HG02885 (cell line): Measurements from ENCODE around the gene FBXW11.
"Not testable (repeated sequence)": the region's sequence is repeated elsewhere in the genome, so short reads cannot be mapped to it uniquely, and the experiment has no call there.

ENCODE experiments used
- ATAC-seq: cut with Tn5 transposase; IDR thresholded peaks from one replicate; pipeline ENCODE4 v1.9.1; 2021; ENCODE audit warnings: mild to moderate bottlenecking; ENCODE audit not compliant: unreplicated experiment, poor library complexity

FBXW11 gene

DNA sequence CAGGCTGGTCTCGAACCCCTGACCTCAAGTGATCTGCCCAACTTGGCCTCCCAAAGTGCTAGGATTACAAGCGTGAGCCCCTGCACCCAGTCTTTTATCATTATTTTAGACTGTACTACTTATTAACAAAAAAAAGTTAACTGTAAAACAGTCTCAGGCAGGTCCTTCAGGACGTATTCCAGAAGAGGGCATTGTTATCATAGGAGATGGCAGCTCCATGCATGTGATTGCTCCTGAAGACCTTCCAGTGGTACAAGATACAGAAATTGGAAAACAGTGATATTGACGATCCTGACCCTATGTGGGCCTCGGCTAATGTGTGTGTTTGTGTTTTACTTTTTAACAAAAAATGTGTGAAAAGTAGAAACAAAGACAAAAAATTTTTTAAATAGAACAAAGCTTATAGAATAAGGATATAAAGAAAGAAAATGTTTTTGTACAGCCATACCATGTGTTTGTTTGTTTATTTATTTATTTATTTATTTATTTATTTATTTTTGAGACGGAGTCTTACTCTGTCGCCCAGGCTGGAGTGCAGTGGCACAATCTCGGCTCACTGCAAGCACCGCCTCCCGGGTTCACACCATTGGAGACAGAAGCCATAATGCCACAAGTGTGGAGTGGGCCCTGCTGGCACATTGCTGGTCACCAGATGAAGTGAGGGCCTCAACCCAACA lies 13.8 kb upstream of the FBXW11 start:
- not testable (repeated sequence) for ATAC-seq

DNA sequence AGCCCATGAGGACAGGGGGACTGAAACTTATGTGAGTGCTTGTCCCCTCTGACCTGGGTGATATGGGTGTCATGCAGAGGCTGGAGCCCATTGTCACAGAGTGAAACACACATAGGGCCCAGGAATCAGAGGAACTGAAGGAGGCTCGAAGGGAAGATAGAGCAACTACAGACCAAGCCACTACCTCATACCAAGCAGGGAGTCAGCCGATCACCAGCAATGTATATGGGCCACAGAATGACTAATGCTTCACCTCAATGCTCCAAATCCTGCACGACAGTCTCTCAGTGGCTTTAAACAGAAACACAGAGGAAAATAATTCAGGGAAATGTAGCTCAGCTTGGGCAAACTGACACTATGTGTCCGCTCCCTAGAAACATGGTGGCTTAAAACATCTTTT lies 8.9 kb upstream of the FBXW11 start:
- no peak for ATAC-seq

DNA sequence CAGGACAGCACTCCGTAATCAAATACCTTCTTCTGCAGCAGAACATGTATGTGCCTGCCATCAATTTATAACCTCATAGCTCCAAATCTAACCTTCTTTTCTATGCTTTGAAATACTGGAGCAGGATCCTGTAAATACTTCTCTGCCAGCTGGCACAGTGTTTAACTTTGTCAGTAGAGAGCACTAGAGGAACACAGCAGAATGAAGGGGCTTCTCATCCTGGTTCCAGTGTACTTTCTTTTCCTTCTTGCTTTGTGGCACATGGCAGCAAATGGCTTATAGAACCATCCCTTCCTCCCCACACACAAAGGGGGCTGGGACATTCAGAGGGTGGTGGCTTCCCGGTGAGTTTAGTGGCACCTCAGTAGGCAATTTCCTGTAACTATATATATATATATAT lies 3.8 kb upstream of the FBXW11 start:
- no peak for ATAC-seq

DNA sequence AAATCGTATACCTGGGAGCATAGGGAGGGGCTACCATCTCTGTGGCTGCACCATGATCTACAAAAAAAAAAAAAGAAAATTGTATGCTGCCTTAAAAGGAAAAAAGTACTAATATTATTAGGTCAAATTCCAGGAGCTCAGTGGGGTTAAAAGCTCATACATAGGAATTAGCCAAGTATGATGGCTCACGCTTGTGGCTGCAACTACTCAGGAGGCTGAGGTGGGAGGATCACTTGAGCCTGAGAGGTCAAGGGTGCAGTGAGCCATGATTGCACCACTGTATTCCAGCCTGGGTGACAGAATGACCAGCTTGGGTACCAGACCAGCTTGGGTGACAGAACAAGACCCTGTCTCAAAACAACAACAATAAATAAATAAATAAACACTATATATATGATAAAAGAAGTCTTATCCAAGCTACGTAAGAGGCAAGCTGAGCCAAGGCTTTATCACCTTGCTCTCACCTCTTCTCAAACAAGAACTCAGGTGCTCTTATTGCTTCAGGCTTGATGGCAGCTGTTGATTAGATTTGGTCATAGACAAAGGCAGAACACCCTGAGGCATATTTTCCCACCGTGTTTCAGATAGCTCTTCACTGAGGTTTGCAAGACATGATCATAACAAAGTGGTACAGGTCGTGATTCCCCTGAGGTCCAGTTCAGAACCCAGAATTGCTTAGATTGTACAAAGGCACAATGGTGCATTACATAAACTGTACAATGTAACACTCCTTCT lies 3.3 kb upstream of the FBXW11 start:
- ATAC-seq = no peak

DNA sequence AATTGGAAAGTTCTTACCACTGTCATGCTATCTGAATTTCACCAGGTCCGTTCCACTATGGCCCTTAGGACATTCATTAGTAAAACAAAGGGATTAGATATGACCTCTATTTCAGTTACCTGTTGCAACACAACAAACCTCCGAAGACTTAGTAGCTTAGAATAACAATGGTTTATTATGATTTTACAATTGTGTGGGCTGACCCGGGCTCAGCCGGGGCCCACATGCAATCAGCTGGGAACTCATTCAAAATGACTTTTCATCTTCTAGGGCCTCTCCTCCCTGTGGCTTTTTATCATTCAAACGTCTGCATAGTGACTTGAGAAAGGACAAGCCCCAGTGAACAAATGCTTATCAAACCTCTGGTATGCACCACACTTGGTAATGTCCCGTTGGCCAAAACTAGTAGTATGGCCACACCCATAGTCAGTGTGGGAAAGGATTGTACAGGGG lies 2.3 kb upstream of the FBXW11 start:
- no peak for ATAC-seq

DNA sequence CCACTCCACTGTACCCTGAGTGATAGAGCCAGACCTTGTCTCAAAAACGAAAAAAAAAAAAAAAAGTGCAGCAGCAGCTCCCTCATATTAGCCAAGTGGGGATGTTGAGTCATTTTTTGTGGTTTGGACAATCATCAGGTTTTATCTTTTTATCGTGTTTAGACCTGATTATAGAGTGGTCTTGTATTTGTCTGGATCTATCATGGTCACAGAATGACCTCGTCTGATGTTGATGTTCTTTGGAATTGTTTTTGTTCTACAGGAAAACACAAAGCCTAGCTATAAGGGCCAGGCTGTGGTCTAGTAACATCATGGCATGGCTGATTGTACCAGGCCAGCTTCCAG lies 1.6 kb upstream of the FBXW11 start:
- ATAC-seq = no peak

DNA sequence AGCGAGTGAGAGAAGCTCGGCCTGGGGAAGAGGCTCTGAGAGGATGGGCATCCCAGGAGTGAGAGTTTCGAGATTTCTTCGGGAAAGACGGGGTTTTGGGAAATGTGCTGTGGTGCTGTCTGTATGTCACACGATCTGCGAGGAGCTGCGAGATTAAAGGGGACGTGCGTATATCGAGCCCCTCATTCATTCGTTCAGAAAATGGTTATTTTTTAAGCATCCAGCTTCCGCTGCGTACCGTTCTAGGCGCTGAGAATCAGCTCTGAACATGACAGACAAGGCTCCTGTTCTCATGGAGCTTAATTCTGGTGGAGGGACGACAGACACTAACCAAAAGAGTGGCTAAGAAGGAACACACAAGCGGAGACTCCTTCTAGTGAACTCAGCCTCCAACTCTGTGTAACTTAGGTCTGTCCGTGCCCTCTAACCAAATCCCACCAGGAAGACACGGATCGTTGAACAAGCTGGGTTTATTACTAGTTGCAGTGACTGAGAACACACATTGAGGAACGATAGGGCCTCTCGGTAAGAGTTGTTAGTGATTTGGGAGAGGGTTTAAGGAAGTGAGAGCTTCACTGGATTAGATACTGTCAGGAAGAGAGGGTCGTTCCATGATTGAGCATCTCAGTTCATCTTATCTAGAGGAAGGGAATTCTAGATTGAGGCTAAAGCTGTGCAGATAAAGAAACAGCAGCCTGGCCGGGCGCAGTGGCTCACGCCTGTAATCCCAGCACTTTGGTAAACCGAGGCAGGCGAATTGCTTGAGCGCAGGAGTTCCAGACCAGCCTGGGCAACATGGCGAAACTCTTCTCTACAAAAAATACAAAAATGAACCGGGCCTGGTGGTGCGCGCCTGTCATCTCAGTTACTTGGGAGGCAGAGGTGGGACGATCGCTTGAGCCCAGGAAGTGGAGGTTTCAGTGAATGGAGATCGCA lies 1.0 kb upstream of the FBXW11 start:
- no peak for ATAC-seq

DNA sequence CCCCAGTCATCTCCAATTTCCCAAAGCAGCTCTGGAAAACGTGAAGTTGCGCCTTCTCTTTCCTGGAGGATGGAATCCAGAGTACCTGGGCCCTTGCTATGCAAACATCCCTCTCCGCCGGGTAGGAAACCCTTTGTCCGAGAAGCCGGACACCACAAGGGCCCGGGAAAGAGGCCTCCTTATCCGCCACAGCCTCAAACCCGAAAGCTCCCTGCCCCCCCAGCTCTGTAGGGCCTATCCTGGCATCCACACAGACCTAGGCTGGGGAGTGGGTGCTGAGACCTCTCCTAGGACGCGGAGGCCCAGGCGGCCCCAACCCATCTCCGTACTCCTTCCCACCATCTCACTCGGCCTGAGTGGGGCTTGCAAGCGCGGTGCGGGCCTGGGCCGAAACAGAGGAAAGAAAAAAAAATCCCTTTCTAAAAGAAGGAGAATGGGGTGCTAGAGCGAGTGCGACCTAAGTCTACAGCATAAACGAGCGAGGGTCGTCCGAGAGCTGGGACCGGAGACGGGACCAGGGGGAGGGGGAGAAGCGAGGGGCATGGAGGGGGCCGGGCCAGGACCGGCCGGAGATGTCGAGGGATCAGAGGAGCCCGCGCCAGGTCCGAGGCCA lies 624 bp downstream of the FBXW11 start:
- ATAC-seq = peak; percentile 0

DNA sequence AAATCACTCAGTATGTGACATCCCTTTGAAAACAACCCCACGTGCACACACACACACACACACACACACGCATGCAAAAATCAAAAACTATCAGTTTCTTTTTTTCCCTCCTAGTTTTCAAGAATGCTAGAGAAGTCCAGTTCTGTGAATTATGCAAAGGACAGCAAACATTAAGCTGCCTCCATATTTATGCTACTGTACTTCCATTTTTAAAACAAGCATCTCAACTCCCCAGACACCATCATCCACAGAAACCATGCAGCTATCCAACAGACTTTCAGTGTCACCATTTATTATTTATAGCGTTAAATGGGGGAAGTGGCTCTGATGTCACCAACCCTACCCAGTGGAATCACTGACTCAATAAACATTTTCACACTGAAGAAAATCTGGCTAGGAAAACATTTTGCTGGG lies 1.6 kb downstream of the FBXW11 start:
- ATAC-seq = no peak

DNA sequence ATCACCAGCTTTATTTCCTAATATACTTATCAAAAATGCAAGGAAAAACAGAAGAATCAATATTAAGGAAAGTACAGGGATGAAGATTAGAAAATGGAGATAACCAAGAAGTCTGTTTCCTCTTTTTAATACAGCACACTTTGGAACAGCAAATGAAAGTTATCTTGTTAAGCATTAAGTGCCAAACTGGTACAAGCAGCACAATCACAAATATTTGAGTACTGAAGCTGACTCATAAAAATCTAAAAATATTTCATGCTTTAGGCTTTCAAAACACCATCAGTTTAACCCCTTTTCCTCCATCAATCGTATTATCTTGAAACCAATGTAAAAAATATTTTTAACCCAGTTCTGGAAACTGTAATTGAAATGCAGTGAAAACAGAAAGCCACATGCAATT lies 2.7 kb downstream of the FBXW11 start:
- no peak for ATAC-seq

DNA sequence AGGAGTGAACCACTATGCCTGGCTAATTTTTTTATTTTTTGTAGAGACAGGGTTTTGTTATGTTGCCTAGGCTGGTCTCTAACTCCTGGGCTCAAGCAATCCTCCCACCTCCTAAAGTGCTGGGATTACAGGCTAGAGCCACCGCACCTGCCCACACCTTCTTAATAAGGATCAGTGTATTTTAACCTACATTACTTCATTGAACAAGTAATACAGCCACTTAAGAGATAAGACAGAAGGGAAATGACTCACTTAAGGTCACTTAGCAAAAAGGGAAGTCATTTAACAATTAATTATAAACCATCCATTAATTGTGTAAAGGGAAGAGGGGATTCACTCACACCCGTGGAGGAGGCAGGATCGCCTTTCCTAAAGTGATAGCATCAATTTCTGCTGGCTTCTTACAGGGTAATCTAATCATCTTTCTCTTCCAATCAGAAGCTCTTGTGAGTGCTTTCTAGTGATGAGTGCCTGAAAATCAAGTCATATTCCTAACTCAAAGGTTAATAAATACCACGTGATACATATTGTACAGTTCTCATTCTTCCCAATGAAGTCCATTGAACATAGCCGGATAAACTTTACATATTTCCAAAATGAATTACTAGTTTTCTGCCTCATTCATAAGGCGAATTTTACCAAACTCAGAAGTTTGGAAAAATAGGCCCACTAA lies 3.5 kb downstream of the FBXW11 start:
- ATAC-seq = no peak

DNA sequence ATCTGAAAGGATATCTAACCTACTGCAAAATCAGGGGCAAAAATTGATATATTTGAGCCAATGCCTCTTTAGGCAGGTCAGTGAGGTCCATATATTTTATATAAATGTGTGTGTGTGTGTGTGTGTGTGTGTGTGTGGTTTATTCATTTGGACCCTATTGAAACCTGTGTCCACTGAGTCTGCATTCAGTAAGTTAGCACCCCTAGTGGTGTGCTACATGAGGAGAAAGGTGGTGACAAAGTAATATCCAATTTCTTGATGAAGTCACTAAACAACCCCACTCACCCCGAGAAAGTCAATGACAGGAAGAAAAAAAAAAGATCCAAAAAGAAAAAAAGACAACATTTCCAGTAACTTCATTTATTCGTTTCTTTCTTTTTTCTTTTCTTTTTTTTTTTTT lies 4.1 kb downstream of the FBXW11 start:
- no peak for ATAC-seq

DNA sequence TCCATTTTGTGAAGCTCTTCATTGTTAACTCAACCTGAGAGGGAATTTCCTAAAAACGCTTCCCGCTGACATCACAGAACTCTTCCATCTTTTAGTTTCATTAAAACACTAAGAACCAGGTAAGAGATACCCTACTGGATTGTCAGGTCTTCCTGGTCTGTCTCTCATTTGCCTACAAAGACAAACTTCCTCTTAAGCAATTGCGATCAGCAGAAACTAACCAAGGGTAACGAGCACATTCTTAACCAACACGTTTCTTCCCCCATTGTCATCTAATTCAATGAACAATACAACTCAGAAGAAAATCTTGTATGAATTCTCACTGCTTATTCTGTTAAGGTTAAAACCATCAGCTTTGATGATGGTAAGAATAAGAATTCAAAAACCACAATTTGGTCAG lies 6.6 kb downstream of the FBXW11 start:
- peak; percentile 45 for ATAC-seq

DNA sequence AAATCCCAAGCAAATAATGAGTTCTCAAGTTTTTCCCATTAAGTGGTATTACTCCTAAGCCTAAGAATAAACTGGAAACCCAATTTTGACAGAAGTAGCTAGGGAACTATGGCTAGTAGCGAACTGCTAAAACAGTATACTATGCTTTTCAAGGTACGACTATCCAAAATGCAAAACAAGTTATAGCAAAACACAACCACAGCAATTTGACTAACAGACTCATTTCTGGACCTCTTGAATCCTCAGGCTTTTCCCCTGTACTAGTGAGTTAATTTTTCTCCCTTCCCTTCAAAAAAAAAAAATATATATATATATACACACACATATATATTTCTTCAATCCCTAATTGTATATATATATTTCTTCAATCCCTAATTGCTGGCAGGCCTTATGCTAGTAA lies 7.3 kb downstream of the FBXW11 start:
- ATAC-seq = no peak

DNA sequence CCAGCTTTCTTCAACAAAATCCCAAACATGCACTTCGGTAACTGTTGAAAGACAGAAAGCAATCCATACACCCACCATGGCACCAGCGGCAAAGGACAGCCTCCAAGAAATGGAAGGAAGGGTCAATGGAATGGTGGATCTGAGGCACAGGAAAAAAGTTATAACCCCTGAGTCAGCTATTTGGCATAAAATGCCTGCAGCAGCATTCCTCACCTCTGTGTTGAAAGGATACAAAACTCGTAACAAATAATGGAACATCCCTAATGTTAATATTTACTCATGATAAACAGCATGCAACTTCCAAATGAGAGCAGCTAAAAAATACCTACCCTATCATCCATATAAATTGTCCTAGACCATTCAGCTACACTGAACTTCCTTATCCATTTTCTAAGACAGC lies 9.4 kb downstream of the FBXW11 start:
- no peak for ATAC-seq

DNA sequence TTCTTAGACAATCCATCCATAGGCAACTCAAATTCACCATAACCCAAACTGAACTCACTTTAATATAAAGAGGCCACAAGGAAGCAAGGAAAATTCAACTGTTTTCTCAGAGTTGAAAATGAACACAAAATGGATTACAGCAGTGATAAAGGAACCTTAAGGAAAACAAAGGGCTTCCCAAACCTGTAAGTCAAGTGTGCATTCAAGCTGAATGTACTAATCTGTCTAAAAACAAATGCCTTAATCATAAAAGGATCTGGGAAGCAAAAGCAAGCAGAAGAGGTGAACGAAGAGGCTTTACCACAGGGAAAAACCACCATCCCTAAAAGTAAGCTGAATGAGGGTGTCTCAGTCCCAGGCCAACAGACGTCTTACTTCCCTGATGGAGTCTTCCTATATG lies 13.6 kb downstream of the FBXW11 start:
- no peak for ATAC-seq

DNA sequence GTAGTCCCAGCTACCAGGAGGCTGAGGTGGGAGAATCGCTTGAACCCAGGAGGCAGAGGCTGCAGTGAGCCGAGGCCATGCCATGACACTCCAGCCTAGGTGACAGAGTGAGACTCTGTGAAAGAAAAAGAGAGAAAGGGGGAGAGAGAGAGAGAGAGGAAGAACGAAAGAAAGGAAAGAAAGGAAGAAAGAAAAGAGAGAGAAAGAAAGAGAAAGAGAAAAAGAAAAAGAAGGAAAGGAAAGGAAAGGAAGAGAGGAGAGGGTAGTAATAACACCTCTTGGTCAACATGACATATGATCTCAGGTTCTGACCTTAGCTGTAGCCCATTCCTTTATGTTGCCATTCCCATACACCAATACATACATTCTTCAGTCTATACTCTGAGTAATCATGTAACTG lies 14.1 kb downstream of the FBXW11 start:
- no peak for ATAC-seq

DNA sequence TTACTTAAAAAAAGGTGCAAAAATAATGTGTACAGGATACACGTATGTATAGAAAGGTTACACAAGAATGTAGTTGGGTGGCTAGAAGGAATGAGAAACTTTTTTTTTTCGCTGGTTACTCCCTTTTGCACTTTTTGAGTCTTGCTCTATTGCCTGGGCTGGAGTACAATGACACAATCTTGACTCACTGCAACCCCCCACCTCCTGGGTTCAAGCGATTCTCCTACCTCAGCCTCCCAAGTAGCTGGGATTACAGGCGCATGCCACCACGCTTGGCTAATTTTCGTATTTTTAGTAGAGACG lies 15.8 kb downstream of the FBXW11 start:
- ATAC-seq = no peak

DNA sequence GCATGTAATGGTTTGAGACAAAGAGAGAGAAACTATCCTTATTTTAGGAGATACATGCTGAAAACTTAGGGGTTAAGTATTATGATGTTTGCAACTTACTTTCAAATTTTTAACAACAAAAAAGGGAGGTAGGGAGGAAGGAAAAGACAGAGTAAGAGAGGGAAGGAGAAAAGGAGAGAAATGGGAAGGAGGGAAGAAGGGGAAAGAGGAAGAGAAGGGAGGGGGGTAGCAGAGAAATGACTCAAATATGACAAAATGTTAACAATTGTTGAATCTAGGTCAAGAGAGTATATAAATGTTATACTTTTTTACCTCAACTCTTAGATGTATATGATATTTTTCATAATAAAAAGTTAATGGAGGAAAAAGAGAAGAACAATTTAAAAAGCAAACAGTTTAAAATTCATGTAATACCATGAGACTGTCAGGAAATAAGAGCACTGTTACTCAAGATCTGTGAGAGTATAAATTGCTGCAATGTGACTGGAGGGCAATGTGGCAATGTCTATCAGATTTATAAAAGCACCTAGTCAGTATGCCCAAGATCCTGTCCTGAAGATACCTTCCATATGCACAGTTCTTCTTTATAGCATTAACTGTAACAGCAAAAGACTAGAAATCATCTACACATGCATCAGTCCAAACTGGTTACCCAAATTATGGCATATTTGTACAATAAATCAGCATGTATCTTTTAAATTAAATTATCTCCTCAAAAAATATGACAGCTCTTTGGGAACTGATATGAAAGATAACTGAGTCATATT lies 16.3 kb downstream of the FBXW11 start:
- no peak for ATAC-seq

DNA sequence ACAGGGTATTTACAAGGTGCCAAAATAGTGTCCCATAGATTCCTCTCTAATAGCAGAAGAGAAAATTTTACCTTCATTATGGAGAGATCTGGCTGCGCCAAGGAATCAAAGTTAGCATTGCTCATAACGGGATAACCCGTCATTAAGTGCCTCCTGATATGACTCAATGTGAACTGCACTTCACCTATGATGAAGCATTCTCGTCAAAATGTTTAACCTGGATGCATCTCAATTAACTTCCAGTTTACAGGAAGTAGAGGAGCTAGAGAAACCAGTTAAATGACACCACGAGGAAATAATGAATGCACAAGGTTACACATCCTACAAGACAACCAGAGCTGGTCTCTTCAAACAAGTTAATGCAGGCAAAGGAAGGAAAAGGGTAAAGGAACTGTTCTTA lies 17.2 kb downstream of the FBXW11 start:
- ATAC-seq = peak; percentile 54
